ENCODE results near the gene RPRD2.

GRCh38 chr1:150321826-150322166, 42.2 kb upstream of the RPRD2 start:
- TF ChIP-seq CTCF (IDR thresholded peaks at IDR 0.05; ENCODE audit: insufficient read depth, low read length) (no peak), GABPA (IDR thresholded peaks at IDR 0.05; ENCODE audit: low read depth) (no peak), POLR2AphosphoS5 (IDR thresholded peaks at IDR 0.05; ENCODE audit: low read depth) (no peak), REST (IDR thresholded peaks at IDR 0.05; ENCODE audit: insufficient replicate concordance, low read depth) (no peak)
